ENCODE data around the gene NEU3.

NEU3 gene, protein sequence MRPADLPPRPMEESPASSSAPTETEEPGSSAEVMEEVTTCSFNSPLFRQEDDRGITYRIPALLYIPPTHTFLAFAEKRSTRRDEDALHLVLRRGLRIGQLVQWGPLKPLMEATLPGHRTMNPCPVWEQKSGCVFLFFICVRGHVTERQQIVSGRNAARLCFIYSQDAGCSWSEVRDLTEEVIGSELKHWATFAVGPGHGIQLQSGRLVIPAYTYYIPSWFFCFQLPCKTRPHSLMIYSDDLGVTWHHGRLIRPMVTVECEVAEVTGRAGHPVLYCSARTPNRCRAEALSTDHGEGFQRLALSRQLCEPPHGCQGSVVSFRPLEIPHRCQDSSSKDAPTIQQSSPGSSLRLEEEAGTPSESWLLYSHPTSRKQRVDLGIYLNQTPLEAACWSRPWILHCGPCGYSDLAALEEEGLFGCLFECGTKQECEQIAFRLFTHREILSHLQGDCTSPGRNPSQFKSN

DNA sequence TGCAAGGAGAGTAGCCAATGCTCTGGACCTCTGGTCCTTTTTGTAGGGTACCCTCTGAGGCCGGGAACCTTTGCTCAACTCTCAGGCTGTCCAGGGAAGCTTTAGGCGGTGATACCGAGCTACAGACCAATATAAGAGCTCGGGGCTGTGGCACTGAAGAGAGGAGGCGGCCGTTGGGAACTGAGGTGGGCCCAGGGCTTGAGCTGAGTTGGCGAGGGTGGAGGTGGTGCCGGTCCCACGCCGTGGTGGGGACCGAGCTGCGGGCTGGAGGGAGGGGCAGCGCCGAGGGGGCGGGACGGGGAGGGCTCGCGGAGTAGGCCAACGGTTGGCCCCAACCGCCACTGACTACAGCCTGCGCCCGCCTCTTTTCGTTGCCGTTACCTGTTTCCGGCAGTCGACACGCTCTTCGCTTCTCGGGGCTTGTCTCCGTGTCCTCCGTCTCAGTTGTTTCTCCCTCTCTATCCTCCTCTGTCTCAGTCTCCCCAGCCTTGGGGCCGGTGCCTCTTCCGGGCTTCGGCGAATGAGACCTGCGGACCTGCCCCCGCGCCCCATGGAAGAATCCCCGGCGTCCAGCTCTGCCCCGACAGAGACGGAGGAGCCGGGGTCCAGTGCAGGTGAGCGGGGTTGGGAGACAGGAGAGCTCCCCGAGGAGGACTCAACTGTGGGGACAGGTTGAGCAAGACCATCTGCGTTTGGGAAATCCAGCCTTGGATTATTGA lies at the start of gene NEU3:
Gene NEU3, plus strand, starts transcription at position 393 of the 719 bp plus-strand sequence. Its CDS starts 128 bp downstream, at position 521.
- peak; percentile 86 for DNase-seq
- Mint-ChIP-seq H3K9me3 (no peaks in the 10 kb centered on the region), H3K27me3 (no peaks in the 10 kb centered on the region), H3K4me1 (ENCODE audit: low read depth) (peaks cover 32% of the 10 kb centered on the region), H3K36me3 (ENCODE audit: low read depth) (peaks cover 26% of the 10 kb centered on the region), H3K4me3 (peak within 1 kb of the TSS; percentile 95), H3K27ac (peak within 1 kb of the TSS; percentile 93)

DNA sequence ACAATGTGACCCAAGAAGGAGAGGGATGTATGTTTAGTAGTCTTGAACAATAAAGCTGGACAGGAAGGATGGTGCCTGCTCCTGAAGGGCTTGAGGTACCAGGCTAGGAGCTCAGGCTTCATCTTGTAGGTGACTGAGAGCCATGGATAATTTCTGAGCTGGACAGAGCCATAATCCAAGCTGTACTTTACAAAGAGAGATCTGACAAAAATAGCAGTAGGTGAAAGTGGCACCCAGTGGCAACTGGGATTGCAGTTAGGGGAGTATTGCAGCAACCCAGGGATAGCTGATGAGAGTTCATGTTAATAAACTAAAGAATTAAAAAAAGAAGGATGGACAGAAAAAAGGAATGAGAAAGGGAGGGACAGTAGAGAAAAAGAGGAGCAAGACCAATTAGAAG lies 47.2 kb upstream of the NEU3 start:
- Mint-ChIP-seq H3K27ac (peak overlapping the region; percentile 2), H3K9me3 (no peaks in the 10 kb centered on the region), H3K4me1 (ENCODE audit: low read depth) (peaks cover 31% of the 10 kb centered on the region), H3K4me3 (no peak overlapping the region), H3K36me3 (ENCODE audit: low read depth) (peaks cover 65% of the 10 kb centered on the region), H3K27me3 (no peaks in the 10 kb centered on the region)
- DNase-seq, result no peak

DNA sequence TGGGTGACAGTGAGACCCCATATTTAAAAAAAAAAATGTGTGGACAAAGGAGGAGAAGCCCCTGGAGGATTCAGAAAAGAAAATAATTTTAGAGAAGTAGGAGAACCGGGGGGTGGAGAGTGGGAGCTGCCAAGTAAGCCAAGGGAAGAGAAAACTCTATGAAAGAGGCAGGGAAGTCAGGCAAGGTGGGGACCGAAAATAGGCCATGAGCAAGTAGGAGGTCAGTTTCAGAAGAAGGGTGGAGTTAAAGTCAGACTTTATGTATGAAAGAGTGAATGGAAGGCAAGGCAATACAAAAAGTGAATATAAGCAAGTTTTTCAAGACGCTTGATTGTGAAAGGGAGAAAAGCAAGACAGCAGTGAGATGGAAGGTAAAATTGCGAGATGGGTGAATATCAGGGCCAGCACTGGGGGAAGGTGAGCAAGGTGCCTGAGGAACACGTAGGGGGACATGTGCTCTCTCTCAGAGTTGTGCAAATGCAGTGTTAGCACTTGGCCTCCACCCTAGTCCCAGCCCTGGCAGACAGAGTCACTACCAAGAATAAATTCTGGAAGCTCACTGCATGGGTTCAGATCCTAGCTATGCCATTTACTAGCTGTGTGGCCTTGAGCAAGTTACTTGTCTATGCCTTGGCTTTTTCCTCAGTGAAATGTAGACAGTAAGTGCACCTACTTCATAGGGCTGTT lies 46.5 kb upstream of the NEU3 start:
- Mint-ChIP-seq H3K36me3 (ENCODE audit: low read depth) (peaks cover 58% of the 10 kb centered on the region), H3K4me1 (ENCODE audit: low read depth) (peaks cover 31% of the 10 kb centered on the region), H3K27ac (no peak overlapping the region), H3K9me3 (no peaks in the 10 kb centered on the region), H3K27me3 (no peaks in the 10 kb centered on the region), H3K4me3 (no peak overlapping the region)
- no peak for DNase-seq

DNA sequence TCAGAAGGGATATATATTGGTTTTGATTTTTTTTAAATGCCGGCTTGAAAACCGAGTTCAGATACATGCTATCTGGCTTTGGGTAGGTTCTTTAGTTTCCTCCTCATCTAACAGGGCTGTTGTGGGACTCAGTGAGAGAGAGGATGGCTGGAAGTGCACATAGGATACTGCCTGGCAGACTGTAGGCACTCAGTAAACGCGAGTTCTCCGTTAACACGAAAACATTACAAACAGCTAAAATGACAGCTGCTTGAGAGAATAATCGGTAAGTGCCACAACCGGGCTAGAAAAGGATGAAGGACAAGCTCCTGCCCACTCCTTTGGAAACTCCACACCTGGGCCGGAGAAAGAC lies 40.2 kb upstream of the NEU3 start:
- DNase-seq, result no peak
- H3K4me3 Mint-ChIP-seq, result peak overlapping the region; percentile 99
- H3K4me1 Mint-ChIP-seq (ENCODE audit: low read depth), result peaks cover 51% of the 10 kb centered on the region
- H3K27me3 Mint-ChIP-seq, result no peaks in the 10 kb centered on the region
- no peaks in the 10 kb centered on the region for H3K9me3 Mint-ChIP-seq
- peak overlapping the region; percentile 98 for H3K27ac Mint-ChIP-seq
- H3K36me3 Mint-ChIP-seq (ENCODE audit: low read depth), result peaks cover 67% of the 10 kb centered on the region

DNA sequence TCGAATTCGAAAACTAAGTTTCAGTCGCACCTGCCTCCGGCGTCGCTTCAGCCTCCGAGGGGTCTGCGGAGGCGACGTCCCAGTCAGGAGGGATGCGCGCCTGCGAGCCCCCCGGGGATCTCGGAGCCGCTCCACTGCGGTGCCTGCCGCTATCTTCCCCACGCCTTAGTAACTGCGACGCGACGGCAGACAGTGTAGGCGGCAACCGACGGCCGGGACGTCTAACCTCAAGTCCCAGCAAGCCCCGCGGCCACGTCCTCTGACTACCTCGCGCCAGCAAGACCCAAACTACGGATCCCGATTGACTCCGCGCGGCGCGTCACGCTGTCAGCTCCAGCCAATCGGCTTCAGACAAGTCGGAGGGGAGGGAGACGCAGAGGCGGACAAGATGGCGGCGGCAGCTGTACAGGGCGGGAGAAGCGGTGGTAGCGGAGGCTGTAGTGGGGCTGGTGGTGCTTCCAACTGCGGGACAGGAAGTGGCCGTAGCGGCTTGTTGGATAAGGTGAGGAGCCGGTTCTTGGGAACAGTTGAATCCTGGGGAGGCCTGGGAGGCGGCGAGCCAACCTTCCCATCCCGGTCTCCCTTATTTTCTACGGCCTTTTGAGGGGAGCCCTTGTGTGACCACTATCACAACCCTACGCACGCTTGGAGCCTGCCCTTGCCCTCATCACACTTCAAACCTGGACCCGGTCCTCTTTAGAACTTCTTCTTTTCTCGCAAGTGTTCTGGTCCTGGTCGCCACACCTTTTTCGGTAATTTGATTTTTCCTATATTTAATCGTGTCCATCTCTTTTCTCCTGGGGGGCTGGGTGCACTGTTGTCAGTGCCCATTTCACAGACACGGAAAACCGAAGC lies 39.6 kb upstream of the NEU3 start, which contains the start of the genes SPCS2 and XRRA1:
Gene SPCS2, plus strand, starts transcription at position 369 of the 855 bp plus-strand sequence. Its CDS starts 20 bp downstream, at position 389.
Gene XRRA1, minus strand, starts transcription at position 194 of the 855 bp plus-strand sequence. CDS start 8,213 bp downstream, outside the sequence.
- Mint-ChIP-seq H3K9me3 (no peaks in the 10 kb centered on the region), H3K36me3 (ENCODE audit: low read depth) (peaks cover 67% of the 10 kb centered on the region), H3K4me1 (ENCODE audit: low read depth) (peaks cover 52% of the 10 kb centered on the region), H3K4me3 (peak within 1 kb of the TSS; percentile 99), H3K27me3 (no peaks in the 10 kb centered on the region), H3K27ac (peak within 1 kb of the TSS; percentile 98)
- DNase-seq, result peak; percentile 97

DNA sequence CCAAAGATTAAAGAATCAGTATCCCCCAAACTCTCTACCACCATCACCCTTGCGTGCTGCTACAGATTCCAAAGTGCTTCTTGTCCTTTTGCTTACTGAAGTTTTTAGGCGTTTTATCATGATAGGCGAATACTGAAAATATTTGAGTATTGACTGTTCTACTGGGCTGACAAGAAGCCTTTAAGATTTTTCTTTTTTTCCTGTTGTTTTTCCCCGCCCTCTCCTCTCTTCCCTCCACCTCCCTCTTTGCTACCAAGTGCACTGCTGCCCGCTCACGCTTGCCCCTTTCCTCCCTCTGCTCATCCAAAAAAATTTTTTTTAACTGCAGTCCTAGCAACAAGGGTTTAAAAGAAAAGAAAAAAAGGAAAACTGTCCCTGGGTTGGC lies 39.0 kb upstream of the NEU3 start:
- no peaks in the 10 kb centered on the region for H3K9me3 Mint-ChIP-seq
- H3K4me3 Mint-ChIP-seq, result peak overlapping the region; percentile 99
- H3K27ac Mint-ChIP-seq, result peak overlapping the region; percentile 98
- H3K27me3 Mint-ChIP-seq, result no peaks in the 10 kb centered on the region
- peaks cover 67% of the 10 kb centered on the region for H3K36me3 Mint-ChIP-seq (ENCODE audit: low read depth)
- DNase-seq, result no peak
- peaks cover 54% of the 10 kb centered on the region for H3K4me1 Mint-ChIP-seq (ENCODE audit: low read depth)

DNA sequence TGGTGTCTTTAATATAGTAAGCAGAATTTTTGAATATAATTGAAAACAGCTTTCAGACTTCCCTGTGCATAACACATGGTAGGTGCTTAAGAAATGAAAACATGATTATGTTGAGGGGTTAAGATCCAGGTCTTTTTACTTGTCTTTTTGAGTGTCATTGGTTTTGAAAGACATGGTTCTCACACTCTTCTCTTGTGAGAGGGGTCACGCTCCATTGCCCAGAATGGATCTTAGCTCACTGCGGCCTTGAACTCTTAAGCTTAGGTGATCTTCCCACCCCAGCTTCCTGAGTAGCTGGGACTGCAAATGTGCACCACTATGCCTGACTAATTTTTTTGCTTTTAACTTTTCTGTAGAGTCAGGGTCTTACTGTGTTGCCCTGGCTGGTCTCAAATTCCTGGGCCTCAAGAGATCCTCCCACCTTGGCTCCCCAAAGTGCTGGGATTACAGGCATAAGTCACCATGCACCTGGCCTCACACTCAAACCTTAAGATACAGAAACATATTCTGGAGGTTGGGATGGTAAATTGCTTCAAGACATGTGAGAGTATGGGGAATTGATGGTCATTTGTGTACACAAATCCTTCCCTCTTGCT lies 38.3 kb upstream of the NEU3 start:
- H3K27ac Mint-ChIP-seq, result peak overlapping the region; percentile 98
- no peaks in the 10 kb centered on the region for H3K27me3 Mint-ChIP-seq
- peaks cover 68% of the 10 kb centered on the region for H3K36me3 Mint-ChIP-seq (ENCODE audit: low read depth)
- H3K4me1 Mint-ChIP-seq (ENCODE audit: low read depth), result peaks cover 56% of the 10 kb centered on the region
- H3K4me3 Mint-ChIP-seq, result peak overlapping the region; percentile 99
- no peaks in the 10 kb centered on the region for H3K9me3 Mint-ChIP-seq
- no peak for DNase-seq

DNA sequence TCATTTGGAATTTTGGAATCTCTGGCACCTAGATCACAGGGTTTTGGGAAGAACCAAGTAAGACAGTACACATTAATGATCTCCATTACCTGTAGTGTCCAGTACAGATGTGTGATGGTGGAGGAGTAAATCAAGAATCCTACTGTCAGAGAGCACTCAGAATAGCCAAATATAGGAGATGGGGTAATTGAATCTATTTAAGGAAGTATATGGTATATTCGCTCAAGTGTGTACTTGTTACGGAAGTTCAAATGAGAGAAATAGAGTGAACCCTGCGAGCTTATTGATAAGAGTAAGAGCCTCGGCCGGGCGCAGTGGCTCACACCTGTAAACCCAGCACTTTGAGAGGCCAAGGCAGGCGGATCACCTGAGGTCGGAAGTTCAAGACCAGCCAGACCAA lies 37.5 kb upstream of the NEU3 start:
- peaks cover 60% of the 10 kb centered on the region for H3K4me1 Mint-ChIP-seq (ENCODE audit: low read depth)
- H3K9me3 Mint-ChIP-seq, result no peaks in the 10 kb centered on the region
- H3K36me3 Mint-ChIP-seq (ENCODE audit: low read depth), result peaks cover 72% of the 10 kb centered on the region

DNA sequence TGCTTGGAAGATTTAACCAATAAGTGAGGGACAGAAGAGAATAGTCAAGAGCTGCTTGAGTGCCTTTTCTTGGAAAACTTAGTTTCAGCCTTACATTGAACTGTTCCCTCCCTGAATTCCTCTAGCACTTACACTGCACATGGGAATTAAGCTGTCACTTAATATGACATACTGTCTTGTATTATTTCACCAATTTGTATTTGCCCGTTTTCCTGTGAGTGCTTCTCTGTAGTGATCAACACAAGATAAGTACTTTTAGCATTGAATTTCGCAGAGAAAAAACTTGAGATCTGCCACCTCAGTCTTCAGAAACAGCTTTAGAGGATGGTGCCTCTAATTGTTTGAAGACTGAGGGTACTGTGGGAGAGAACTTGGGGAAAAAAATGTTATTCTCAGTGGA lies 36.0 kb upstream of the NEU3 start:
- Mint-ChIP-seq H3K4me1 (ENCODE audit: low read depth) (peaks cover 70% of the 10 kb centered on the region), H3K36me3 (ENCODE audit: low read depth) (peaks cover 82% of the 10 kb centered on the region), H3K27ac (no peak overlapping the region), H3K27me3 (no peaks in the 10 kb centered on the region), H3K4me3 (no peak overlapping the region), H3K9me3 (no peaks in the 10 kb centered on the region)
- DNase-seq, result no peak

More for the DNA sequence above, 37.5 kb upstream of the NEU3 start:
- no peak for DNase-seq
- Mint-ChIP-seq H3K27me3 (no peaks in the 10 kb centered on the region), H3K27ac (peak overlapping the region; percentile 23), H3K4me3 (peak overlapping the region; percentile 99)

DNA sequence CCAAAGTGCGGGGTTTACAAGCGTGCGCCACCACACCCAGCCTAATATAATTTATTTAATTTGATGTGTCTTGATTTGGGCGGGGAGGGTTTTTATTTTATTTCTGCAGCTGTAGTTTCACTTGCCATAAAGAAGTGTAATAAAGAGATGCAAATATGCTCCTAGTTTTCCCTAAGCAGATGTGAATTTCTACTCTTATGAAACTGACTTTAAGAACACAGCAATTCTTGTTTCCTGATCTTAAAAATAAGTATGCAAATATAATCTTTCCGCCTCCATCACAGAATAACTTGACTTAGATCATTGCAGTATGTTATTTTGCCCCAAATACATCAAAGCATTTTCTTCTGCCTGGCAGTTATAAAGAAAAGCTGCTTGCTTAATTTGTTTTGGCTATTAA lies 35.3 kb upstream of the NEU3 start:
- Mint-ChIP-seq H3K27me3 (no peaks in the 10 kb centered on the region), H3K27ac (peak overlapping the region; percentile 12), H3K9me3 (no peaks in the 10 kb centered on the region), H3K4me3 (no peak overlapping the region), H3K36me3 (ENCODE audit: low read depth) (peaks cover 86% of the 10 kb centered on the region), H3K4me1 (ENCODE audit: low read depth) (peaks cover 74% of the 10 kb centered on the region)
- DNase-seq, result no peak

DNA sequence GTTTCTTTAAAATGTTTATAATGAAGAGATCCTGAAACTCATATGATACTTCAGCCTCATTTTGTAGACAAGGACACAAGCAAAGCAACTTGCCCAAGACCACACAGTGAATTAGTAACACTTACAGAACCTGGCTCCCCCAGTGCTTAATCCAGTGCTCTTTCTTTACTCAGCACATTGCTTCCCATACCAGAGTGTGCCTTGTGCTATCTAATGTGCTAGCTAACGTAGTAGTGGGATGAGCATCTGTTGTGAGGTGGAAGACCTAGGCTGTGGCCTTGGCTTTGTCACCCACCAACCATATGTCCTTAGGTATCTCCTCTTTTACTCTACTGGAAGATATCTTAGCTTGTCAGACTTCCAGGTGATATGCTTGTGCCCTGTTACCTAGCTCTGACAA lies 34.5 kb upstream of the NEU3 start:
- no peak for DNase-seq
- Mint-ChIP-seq H3K27ac (no peak overlapping the region), H3K27me3 (no peaks in the 10 kb centered on the region), H3K9me3 (no peaks in the 10 kb centered on the region), H3K36me3 (ENCODE audit: low read depth) (peaks cover 86% of the 10 kb centered on the region), H3K4me1 (ENCODE audit: low read depth) (peaks cover 80% of the 10 kb centered on the region), H3K4me3 (no peak overlapping the region)

DNA sequence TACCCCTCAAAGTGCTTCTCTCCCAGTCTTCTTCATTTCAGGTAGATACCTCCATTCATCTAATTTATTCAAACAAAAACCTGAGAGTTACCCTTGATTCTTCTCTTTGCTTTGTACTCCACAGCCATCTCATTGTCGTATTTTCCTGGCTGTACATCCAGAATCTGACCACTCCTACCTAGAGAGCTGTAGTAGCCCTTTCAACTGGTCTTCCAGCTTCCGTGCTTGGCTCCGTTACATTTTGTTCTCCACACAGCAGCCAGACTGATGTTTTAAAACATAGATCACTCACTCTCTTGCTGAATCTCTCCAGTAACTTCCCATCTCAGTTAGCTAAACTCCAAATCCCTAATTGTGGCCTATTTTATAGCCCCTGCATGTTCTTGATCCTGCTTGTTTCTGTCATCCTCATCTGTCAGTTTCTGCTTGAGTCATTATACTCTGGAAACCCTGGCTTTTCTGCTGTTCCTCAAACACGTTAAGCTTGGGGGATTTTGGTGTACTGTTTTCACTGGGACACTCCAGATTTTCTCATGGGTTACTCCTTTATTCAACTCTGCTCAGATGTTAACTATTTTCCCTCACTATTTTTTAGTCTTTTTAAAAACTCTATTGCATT lies 32.2 kb upstream of the NEU3 start:
- H3K4me3 Mint-ChIP-seq, result no peak overlapping the region
- H3K4me1 Mint-ChIP-seq (ENCODE audit: low read depth), result peaks cover 84% of the 10 kb centered on the region
- no peaks in the 10 kb centered on the region for H3K9me3 Mint-ChIP-seq
- H3K36me3 Mint-ChIP-seq (ENCODE audit: low read depth), result peaks cover 82% of the 10 kb centered on the region
- DNase-seq, result no peak
- no peaks in the 10 kb centered on the region for H3K27me3 Mint-ChIP-seq
- peak overlapping the region; percentile 20 for H3K27ac Mint-ChIP-seq

DNA sequence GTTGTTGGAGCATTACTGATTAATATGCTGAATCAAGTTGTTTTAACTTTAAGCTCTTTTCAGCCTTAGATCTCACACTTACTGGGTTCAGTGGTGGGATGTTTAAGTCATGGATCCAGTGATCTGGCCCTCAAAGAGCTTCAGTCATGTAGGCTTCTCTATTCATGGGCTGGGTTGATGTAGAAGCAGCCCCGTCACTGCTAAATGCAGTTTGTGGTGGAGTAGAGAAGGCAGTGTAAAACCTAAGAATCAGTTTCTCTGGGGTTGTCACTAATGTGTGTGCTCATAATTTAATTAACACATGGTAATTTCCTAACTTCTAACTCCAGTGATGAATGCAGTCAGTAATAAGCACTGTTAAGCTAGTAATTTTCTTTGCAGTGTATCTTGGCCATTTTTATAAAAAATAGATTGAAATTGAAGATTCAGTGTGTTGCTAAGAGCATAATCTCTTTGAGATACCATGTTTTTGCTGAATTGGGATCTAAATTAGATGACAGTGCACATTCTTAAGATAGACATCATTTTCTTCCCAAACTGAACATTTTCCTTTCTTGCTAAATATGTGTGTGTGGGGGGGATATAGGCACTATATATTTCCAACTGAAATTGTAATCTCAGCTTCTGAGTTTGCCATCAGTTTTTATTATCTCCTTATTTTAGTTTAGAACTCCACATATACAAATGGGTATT lies 30.6 kb upstream of the NEU3 start:
- peaks cover 86% of the 10 kb centered on the region for H3K36me3 Mint-ChIP-seq (ENCODE audit: low read depth)
- peaks cover 88% of the 10 kb centered on the region for H3K4me1 Mint-ChIP-seq (ENCODE audit: low read depth)

More for the DNA sequence above, 30.6 kb upstream of the NEU3 start:
- H3K4me3 Mint-ChIP-seq, result no peak overlapping the region
- H3K27me3 Mint-ChIP-seq, result no peaks in the 10 kb centered on the region
- no peak overlapping the region for H3K27ac Mint-ChIP-seq
- no peak for DNase-seq
- H3K9me3 Mint-ChIP-seq, result no peaks in the 10 kb centered on the region
